RWPE2 (cell line): ENCODE data around the gene KCNQ1OT1.

Experiments used
- ATAC-seq: fragments of 200-7000 bp; cut with Tn5 transposase; 3 replicates; pipeline ENCODE4 v1.9.1; 2021; ENCODE audit warnings: low read depth
- DNase-seq: peaks from one replicate; pipeline ENCODE4 v3.0.0-alpha.2; 2020; ENCODE audit warnings: low spot score
- H3K27ac ChIP-seq: fragments of 450-650 bp; 2 replicates; pipeline ENCODE4 v1.5.1; 2017; ENCODE audit warnings: mild to moderate bottlenecking; ENCODE audit not compliant: poor library complexity, severe bottlenecking
- H3K27me3 ChIP-seq: fragments of 250-450 bp; sonication (Bioruptor Pico); 2 replicates; pipeline ENCODE4 v1.5.1; 2021; ENCODE audit warnings: mild to moderate bottlenecking, moderate library complexity; ENCODE audit not compliant: insufficient read depth, poor library complexity, severe bottlenecking
- H3K36me3 ChIP-seq: fragments of 250-450 bp; sonication (Bioruptor Pico); 2 replicates; pipeline ENCODE4 v1.5.1; 2020; ENCODE audit warnings: low read depth, mild to moderate bottlenecking, moderate library complexity
- H3K4me1 ChIP-seq: fragments of 250-450 bp; sonication (Bioruptor Pico); 2 replicates; pipeline ENCODE4 v1.5.1; 2021; ENCODE audit warnings: mild to moderate bottlenecking, moderate library complexity; ENCODE audit not compliant: insufficient read depth, poor library complexity, severe bottlenecking
- H3K4me3 ChIP-seq: fragments of 250-450 bp; sonication (Bioruptor Pico); 2 replicates; pipeline ENCODE4 v1.5.1; 2021; ENCODE audit warnings: mild to moderate bottlenecking, moderate library complexity; ENCODE audit not compliant: severe bottlenecking
- H3K9me3 ChIP-seq: fragments of 250-450 bp; sonication (Bioruptor Pico); 2 replicates; pipeline ENCODE4 v1.5.1; 2021; ENCODE audit warnings: mild to moderate bottlenecking, moderate library complexity; ENCODE audit not compliant: severe bottlenecking
- TF ChIP-seq, protein P1 (sequence below): fragments of 450-650 bp; IDR thresholded peaks from one replicate; pipeline ENCODE4 v1.5.1; 2017; ENCODE audit warnings: mild to moderate bottlenecking, moderate library complexity; ENCODE audit not compliant: poor library complexity, severe bottlenecking

KCNQ1OT1 gene

GRCh38 chr11:2687782-2688191 lies 12.0 kb downstream of the KCNQ1OT1 start:
- Histone ChIP-seq H3K36me3 (no peaks in the 10 kb centered on the region), H3K4me3 (no peak overlapping the region), H3K27ac (no peak overlapping the region), H3K4me1 (no peaks in the 10 kb centered on the region), H3K27me3 (no peaks in the 10 kb centered on the region), H3K9me3 (no peaks in the 10 kb centered on the region)
- DNase-seq (peak; percentile 41), ATAC-seq (no peak)
- TF ChIP-seq, protein P1, sequence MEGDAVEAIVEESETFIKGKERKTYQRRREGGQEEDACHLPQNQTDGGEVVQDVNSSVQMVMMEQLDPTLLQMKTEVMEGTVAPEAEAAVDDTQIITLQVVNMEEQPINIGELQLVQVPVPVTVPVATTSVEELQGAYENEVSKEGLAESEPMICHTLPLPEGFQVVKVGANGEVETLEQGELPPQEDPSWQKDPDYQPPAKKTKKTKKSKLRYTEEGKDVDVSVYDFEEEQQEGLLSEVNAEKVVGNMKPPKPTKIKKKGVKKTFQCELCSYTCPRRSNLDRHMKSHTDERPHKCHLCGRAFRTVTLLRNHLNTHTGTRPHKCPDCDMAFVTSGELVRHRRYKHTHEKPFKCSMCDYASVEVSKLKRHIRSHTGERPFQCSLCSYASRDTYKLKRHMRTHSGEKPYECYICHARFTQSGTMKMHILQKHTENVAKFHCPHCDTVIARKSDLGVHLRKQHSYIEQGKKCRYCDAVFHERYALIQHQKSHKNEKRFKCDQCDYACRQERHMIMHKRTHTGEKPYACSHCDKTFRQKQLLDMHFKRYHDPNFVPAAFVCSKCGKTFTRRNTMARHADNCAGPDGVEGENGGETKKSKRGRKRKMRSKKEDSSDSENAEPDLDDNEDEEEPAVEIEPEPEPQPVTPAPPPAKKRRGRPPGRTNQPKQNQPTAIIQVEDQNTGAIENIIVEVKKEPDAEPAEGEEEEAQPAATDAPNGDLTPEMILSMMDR, result no peak

GRCh38 chr11:2687223-2687530 lies 12.6 kb downstream of the KCNQ1OT1 start:
- DNase-seq (peak; percentile 9), ATAC-seq (no peak; the same call in 2 of the 3 replicates)
- Histone ChIP-seq H3K9me3 (no peaks in the 10 kb centered on the region), H3K27ac (no peak overlapping the region), H3K27me3 (no peaks in the 10 kb centered on the region), H3K4me1 (no peaks in the 10 kb centered on the region), H3K36me3 (no peaks in the 10 kb centered on the region), H3K4me3 (no peak overlapping the region)
- TF ChIP-seq, protein P1, result no peak

DNA sequence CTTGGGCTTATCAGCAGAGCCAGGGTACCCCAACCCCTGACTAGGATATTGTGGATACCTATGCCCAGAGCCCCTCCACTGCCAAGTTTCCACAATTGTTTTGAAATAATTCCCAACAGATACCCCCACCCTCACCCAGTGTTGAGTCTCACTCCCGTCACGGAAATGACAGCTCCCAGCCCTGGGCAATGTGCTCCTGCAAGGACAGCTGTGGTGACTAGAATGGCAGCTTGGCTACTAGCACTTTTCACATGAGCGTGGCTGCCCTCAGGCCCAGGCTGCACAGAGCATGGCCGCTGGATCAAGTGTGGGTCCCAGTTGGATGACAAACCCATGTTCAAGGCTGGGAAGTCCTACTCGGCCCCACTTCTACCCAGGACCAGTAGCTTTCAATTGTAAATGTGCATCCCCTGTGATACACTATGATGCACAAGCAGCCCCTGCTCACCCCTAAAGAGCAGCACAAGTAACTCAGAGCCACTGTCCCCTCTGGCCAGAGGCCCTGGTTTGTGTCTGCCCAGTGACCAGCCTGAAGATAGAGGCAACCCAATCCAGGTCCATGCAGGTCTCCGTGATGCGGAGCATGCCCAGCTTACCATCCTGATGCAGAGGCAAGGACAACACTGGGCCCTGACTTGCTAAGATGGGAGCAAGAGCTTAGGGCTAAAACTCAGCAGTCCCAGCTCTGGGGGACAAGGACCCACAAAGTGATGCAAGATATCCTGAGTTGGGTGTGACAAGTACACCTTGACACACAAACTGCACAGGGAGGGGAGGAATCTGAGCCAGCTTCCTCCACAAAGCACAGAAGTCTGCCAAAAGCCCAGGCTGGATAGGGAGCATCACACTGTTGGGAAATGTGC lies 13.2 kb downstream of the KCNQ1OT1 start:
- no peaks in the 10 kb centered on the region for H3K36me3 ChIP-seq
- TF ChIP-seq, protein P1, result no peak
- no peak for ATAC-seq
- peak; percentile 22 for DNase-seq
- no peaks in the 10 kb centered on the region for H3K9me3 ChIP-seq
- no peaks in the 10 kb centered on the region for H3K4me1 ChIP-seq
- no peak overlapping the region for H3K27ac ChIP-seq
- no peaks in the 10 kb centered on the region for H3K27me3 ChIP-seq
- no peak overlapping the region for H3K4me3 ChIP-seq

- ATAC-seq (no peak), DNase-seq (peak; percentile 34)
- H3K4me3 ChIP-seq, result no peak overlapping the region
- H3K9me3 ChIP-seq, result no peaks in the 10 kb centered on the region
- TF ChIP-seq, protein P1, result no peak
- no peaks in the 10 kb centered on the region for H3K27me3 ChIP-seq
- no peaks in the 10 kb centered on the region for H3K36me3 ChIP-seq
- no peak overlapping the region for H3K27ac ChIP-seq
- H3K4me1 ChIP-seq, result no peaks in the 10 kb centered on the region
Observed at GRCh38 chr11:2685566-2686359, 14.0 kb downstream of the KCNQ1OT1 start.
